ENCODE measurements around the gene ADRM1.

Gene ADRM1

DNA sequence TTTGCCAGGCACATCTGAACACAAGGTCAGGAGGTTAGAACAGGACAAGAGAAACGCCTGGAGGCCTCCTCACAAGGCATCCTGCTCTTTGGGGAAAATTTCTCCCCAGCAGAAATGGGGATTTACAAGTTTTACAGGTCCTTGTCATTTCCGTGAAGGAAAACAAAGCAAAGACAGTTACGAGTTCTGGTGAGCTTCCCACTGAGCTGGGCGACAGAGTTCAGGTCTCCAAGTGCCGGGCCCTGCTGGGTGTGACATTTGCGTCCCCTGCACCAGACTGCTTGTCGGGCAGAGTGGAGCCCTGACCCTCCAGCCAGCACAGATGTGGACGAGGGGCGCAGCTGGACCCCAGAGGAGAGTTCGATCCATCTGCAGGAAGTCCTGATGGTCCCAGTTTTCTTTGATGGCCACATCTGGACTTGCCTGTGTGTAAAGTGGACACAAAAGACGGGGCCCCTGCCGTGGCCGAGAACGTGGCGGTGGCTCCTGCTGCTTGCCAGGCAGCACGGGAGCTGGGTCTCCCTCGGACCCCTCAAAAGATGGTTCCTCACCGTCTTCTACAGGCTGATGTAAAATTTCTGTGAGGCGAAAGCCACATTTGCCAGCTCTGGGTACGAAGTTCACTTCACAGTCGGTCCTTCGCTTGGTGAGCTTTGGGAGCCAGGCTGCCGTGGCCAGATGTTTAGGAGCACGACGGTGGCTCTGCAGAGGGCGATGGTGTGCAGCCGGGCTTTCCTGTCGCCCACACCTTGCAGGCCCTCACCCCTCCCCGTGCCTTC is 5.2 kb upstream of the ADRM1 start:
- DNase-seq (ENCODE audit: low read depth in 3 of 3) = no peak

DNA sequence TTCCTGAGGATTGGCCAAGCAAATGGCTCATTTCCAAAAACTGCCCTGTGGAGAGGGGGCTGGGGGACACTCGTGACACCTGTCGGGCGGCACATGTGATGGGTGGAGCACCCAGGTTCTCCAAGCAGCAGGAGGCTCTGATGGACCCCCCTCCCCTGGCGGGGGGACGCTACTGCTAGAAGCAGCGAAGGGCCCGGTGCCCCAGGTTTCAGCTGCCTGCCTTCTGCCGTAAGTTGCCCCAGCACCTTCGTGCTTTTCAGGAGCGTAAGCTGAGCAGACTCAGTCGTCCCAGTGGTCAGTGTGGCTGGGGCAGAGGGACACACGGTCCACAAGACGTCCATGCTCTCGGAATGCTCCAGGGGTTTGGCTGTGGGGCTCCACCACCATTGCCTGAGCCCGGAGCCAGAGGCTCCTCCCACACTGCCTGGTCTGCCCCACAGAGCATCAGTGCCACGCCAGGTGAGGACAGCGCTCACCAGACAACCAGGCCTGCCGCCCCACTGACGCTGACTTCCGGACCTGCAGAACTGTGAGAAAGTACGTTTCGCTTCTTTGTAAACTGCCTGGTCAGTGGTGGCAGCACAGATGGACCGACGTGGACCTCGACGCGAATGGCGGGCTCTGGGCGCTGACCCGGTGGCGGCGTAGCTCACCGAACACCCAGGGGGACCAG is 4.1 kb upstream of the ADRM1 start:
- DNase-seq (ENCODE audit: low read depth in 3 of 3) = no peak

DNA sequence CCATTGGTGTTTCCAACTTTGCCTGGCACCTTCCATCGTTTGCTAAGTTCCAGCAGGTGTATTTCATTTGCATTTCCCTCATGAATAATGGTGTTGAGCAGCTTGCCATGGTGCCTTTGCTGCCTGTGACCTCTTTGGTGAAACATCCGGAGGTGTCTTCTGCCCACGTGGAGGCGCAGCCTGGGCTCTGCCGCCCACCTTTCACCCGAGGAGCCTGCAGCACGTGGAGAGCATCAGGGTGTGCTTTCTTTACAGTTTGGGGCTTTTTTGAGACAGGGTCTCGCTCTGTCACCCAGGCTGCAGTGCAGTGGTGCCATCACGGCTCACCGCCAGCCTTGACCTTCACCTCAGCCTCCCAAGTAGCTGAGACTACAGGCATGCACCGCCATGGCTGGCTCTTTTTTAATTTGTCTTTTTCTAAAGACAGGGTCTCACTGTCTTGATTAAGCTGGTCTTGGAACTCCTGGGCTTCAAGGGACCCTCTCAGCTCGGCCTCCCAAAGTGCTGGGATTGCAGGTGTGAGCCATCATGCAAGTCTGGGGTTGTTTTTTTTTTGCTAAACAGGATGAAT is 3.0 kb upstream of the ADRM1 start:
- no peak for DNase-seq (ENCODE audit: low read depth in 3 of 3)

DNA sequence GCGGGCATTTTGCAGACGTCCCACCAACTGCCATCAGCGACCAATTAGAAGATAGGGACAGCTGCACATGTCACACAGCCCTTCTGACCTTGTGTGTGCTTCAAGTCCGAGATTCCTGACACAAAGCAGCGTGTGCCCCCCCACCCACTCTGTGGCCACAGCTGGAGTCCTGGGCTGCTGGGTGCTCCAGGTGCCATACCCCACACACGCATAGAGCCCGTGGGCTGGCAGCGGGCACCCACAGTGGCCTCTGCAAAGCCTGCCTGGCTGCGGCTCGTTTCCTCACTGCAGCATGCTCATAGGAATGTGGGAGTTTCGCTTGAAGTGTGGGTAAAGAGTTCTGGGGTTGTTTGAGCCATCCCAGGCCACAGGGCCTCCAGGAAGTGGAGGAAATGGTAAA is 2.5 kb upstream of the ADRM1 start:
- no peak for DNase-seq (ENCODE audit: low read depth in 3 of 3)

DNA sequence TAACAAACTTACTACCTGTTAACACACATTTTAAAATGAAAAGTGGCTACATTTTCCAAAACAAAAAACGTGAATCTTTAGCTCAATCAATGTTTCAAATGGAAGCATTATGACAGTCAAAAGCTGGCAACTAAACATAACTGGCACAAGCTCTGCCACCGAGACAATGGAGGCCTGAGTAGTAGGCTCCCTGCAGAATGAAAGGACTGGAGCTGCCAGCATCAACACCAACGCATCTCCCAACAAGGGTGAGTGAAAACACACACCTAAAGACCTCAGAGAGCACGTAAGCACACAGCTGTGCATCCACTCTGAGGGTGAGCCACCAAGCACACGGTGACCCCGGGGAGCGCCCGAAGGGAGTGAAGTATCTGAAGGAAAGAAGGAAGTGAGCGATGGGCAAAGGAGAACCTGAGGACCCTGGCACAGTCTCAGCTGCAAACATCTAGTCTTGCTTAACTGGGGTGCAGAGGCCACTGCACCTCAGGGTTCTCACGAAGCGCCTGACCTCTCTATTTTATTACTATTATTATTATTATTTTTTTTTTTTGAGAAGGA is 1.6 kb upstream of the ADRM1 start:
- no peak for DNase-seq (ENCODE audit: low read depth in 3 of 3)

DNA sequence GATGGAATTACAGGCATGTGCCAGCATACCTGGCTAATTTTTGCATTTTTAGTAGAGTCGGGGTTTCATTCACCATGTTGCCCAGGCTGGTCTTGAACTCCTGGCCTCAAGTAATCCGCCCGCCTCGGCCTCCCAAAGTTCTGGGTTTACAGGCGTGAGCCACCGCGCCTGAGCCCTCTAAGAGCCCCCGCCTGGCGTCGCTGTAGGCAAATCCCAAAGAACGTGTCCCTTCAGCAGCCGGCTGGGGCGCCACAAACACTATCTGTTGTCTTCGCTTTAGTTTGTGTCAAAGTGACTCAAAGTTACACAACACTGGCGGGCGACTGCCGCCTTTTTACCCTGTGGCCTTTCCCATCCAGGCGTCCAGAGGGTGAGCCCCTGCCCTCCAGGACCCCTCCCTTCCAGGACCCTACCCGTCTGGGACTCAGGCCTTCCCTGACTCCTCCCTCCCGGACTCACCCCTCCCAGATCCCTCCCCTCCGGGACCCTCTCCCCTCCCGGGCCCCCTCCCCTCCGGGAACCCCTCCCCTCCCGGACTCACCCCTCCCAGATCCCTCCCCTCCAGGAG is 940 bp upstream of the ADRM1 start:
- peak; percentile 74 to 89 (median 82) for DNase-seq (ENCODE audit: low read depth in 3 of 3)

DNA sequence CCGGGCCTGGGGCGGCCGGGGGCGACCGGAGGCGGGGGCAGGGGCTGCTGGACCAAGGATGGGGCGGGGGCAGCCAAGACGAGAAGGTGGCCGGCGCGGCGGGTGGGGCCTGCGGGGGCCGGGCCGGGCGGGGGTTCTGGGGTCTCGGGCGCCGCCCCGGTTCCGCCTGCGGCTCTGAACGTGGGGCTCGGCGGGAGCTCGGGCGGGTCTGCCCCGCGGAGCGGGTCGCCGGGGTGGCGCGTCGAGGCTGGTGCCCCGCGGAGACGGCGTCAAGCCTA is 204 bp downstream of the ADRM1 start:
- DNase-seq (ENCODE audit: low read depth in 3 of 3) = no peak

DNA sequence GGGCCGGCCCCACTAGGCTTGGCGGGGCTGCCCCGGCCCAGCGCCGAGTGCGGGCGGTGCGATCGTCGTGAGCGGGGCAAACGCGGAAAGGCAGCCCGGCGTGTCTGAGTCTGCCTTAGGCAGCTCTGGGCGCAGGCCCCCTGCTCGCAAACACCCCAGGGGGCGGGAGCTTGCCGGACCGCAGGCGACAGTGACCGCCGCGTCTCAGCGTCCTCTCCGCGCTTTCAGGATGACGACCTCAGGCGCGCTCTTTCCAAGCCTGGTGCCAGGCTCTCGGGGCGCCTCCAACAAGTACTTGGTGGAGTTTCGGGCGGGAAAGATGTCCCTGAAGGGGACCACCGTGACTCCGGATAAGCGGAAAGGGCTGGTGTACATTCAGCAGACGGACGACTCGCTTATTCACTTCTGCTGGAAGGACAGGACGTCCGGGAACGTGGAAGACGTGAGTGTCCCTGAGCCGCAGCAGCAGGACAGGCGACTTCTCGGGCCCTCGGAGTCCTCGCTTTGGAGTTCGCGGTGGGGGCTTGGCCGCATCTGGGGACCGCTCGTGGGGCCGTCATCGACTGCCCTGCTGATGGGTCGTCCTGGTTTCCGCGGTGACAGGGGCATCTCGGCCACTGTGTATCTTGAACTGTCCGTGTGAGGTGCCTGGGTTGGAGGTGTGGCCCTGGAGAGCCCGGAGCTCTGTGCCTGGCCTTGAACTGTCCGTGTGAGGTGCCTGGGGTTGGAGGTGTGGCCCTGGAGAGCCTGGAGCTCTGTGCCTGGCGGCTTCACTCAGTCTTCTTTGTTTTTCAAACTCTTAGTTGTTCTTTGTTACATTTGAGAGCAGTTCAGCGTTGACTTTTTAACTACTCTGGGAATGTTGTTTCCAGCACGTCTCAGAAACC is 786 bp downstream of the ADRM1 start:
- DNase-seq (ENCODE audit: low read depth in 3 of 3) = no peak

DNA sequence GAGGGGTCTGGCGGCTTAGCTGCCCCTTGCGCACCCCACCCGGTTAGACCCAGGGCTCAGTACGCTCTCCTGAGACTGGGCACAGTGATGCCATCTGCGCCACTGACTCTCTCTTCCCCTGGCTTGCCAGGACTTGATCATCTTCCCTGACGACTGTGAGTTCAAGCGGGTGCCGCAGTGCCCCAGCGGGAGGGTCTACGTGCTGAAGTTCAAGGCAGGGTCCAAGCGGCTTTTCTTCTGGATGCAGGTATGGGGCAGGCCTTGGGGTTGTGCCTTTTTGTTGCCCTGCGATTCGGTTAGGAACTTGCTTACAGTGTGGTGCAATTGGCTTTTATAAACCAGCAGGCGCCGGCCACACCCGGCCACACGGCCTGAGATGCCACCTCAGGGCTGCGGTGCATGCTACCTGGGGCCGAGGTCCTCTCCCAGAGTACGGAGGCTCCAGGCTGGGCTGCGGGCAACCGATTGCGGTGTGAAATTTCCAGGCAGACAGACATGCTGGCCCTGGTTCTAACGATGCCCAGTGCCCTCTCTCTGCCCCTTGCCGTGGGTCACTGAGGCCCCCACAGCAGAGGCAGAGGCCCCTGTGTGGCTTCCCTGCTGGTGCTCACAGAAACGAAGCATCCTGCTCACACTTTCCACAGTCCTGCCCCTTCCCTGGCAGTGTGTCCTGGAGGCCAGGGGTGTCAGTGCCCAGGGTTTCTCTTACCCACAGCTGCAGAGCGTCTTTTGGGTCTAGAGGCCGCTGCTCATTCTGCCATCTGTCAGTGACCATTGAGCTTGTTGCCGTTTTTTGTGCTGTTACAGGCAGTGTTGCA is 1.7 kb downstream of the ADRM1 start:
- no peak for DNase-seq (ENCODE audit: low read depth in 3 of 3)

DNA sequence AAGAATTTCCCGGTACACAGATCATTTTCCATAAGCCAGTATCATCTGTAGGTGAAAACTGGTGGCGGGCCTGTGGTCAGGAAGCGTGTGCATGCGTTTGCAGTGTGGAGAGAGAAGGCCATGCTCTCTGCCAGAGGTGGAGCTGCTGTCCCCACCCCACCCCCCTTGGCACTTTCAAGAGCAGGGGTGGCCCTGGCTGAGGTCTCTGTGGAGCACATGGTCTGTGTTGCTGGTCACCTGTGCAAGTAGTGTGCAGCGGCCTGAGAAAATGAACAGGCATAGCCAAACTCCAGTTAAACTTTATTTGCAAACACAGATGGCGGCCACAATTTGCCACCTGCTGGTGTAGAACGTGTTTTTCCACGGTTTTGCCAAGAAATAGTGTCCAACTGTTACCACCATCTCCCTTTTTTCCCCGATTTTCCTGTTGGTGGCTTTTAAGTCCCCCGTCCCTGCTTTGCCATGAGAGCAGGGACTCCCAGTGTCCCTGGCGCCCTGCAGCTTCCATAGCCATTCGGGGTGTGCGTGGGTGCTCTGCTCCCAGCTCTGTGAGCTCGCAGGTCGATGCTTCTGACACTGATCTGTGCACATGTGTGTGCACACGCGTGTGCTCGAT is 2.5 kb downstream of the ADRM1 start:
- DNase-seq (ENCODE audit: low read depth in 3 of 3) = no peak

DNA sequence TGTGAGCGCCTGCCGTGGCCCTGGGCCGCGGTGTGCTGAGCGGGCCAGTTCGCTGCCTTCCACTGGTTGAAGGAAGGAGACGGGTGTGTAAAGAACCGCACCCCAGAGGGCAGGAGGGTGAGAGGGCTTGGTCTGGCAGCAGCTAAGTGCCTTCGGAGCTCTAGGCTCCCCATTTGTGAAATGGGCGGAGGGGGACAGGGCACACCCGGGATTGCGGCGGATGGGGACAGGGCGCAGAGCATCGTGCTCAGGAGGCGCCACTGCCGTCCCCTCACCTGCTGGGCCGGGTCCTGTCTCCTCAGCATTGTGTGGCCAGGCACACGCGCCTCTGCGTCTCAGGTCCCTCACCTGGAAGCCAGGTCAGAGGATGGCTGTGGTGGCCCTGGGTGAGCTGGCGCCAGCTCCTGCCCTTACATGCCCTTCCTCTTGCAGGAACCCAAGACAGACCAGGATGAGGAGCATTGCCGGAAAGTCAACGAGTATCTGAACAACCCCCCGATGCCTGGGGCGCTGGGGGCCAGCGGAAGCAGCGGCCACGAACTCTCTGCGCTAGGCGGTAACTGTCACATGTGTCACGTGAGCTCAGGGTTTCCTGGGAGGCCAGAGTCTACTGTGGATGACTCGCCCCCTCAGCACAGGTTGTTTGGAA is 3.1 kb downstream of the ADRM1 start:
- no peak for DNase-seq (ENCODE audit: low read depth in 3 of 3)

DNA sequence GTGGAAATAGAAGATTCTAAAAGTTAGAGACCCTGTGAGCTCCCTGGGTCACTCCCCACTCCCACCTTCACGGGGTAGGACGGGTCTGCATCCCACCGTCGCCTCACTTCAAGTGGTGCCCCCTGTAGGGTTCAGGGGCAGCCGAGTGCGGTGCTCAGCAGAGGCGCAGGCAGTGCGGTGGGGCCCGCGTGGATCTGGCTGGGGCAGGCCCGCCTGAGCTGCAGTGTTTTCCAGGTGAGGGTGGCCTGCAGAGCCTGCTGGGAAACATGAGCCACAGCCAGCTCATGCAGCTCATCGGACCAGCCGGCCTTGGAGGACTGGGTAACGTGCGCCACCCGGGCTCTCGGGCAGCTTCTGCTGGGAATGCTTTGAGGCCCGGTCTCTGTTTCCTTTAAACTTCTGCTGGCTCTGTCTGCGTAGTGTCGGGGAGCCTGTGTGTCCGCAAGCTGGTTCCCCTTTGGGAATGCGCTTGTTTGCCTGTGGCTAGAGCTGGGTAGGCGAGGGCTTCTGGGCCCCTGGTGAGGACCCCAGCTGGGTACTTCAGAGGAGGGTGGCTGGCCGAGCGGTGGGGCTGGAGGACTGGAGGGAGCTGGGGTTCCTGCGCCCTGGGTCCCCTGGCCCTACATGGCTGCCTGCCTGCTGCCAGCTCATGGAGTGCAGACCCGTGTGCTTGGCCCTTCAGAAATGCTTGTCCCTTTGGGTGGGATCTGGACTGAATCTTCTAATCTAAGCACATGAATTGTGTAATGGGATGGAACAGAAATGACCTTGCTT is 3.8 kb downstream of the ADRM1 start:
- no peak for DNase-seq (ENCODE audit: low read depth in 3 of 3)

DNA sequence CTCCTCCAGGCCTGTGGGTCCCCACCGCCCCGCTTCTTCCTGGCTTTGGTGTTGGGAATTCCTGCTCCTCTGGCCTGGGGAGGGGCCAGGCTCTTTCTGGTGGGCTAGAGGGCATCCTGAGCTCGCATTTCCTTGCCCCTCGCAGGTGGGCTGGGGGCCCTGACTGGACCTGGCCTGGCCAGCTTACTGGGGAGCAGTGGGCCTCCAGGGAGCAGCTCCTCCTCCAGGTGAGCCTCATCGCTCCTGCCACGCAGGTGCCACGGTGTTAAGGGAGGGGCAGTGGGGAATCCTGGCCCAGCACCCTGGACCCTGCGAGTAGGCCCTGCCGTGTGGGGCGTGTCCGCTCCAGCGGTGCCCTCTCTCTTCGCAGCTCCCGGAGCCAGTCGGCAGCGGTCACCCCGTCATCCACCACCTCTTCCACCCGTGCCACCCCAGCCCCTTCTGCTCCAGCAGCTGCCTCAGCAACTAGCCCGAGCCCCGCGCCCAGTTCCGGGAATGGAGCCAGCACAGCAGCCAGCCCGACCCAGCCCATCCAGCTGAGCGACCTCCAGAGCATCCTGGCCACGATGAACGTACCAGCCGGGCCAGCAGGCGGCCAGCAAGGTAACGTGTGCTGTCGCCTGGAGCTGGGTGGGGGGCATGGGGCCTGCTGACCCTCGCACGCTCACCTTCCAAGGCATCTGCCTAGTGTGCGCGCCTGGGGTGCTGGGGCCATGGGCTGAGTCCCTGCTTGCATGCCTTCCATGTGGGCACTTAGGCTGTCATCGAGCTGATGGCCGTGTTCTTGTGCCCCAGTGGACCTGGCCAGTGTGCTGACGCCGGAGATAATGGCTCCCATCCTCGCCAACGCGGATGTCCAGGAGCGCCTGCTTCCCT is 4.7 kb downstream of the ADRM1 start:
- no peak for DNase-seq (ENCODE audit: low read depth in 3 of 3)

DNA sequence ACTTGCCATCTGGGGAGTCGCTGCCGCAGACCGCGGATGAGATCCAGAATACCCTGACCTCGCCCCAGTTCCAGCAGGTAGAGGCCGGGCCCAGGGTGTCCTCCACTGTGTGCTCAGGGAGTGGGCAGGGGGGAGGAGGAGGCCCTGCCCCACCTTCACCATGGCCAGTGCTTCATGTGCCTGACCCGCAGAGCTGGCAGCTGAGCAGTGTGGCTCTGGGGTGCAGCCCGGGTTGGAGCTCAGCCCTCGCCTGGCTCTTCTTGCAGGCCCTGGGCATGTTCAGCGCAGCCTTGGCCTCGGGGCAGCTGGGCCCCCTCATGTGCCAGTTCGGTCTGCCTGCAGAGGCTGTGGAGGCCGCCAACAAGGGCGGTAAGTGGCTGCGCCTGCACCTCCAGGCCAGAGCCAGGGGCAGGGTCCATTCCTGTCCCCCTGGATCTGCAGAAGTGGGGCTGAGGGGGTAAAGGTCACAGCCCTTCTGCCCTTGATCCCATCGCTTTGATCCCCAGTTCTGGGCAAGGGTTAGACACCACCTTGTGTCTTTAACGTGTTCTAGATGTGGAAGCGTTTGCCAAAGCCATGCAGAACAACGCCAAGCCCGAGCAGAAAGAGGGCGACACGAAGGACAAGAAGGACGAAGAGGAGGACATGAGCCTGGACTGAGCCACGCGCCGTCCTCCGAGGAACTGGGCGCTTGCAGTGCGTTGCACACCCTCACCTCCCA is 5.5 kb downstream of the ADRM1 start:
- DNase-seq (ENCODE audit: low read depth in 3 of 3) = no peak

DNA sequence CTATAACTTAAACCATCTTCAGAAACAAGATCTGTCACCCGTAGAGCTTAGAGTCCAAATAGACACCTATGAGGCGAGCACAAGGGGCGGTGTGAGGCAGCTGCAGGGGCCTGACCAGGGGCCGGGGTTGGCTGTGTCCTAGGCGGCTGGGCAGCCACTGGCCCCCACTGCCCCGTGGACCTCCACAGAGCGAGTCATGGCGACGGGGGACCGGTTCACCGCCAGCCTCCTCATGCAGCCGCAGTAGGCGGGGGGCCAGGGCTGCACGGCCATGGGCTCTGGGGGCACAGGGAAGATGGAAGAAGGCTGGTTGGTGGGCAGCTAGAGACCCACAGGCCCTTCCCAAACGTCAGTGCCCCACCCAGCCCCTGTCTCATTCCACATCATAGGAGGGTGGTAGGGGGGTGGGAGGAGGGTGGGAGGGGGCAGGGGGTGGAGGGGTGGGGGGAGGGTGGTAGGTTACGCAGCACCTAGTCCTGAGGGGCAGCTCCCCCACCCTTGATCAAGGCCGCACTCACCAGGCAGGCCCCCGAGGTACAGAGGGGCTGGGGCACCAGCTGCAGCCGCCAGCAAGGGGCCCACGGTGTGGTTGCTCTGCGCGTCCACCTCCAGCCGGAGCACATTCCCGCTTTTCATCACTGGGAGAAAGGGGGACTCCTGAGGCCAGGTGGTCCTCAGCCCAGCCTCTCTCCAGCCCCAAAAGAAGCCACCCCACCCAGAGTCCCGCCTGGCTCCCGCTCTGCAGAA is 6.6 kb downstream of the ADRM1 start:
- no peak for DNase-seq (ENCODE audit: low read depth in 3 of 3)

DNA sequence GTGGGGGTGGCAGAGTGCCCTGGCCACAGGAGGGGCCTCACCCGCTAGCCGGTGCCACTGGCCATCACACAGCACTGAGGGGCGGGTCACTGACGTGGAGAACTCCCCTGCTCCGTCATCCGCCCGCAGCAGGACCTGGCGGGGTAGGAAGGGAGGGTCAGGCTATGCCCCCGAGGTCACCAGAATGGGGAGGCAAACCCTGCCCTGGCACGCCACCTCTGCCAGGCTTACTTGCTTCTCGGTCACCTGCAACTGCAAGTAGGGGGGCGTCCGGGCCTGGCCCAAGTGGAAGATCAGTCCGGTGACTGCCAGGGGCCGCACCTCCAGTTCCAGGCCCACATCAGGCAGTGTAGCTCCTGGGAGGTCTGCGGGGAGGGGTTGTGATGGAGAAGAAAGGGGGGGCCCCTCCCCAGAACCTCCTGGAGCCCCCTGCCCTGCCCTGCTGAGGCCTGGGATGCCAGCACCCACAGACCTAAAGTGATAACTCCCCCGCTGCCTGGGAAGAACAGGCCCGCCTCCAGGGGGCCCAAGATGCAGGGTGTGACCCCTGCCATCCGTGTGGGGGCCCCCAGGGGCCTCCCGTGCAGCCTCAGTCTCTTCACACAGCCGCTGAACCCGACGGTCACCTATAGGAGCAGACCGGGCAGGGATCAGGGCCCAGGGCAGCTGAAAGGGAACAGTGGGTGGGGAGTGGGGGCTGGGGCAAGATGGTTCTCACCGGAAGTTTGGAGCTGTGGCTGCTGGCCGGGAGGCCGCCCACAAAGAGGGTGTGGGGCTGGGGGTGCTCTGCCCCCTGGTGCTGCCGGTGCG is 7.4 kb downstream of the ADRM1 start:
- DNase-seq (ENCODE audit: low read depth in 3 of 3) = no peak
